Neuronal stem cell (in vitro differentiated cells): Measurements from ENCODE around the gene EPB41L2.

ENCODE experiments used
- DNase-seq: peaks from one replicate; pipeline ENCODE4 v3.0.0-alpha.2; 2013; ENCODE audit warnings: low spot score
- H2AFZ ChIP-seq: one replicate; pipeline ENCODE4 v1.6.1; 2013; ENCODE audit warnings: mild to moderate bottlenecking, low read length, inconsistent platforms
- H2AK5ac ChIP-seq: 2 replicates; pipeline ENCODE4 v1.6.1; 2013; ENCODE audit warnings: low read depth, mild to moderate bottlenecking, inconsistent platforms, low read length, moderate library complexity, mixed read lengths
- H2BK120ac ChIP-seq: 2 replicates; pipeline ENCODE4 v1.6.1; 2013; ENCODE audit warnings: low read depth, mild to moderate bottlenecking, inconsistent platforms, low read length, moderate library complexity, mixed read lengths
- H2BK12ac ChIP-seq: one replicate; pipeline ENCODE4 v1.6.1; 2013; ENCODE audit warnings: low read length, inconsistent platforms
- H2BK15ac ChIP-seq: 2 replicates; pipeline ENCODE4 v1.6.1; 2013; ENCODE audit warnings: mild to moderate bottlenecking, low read length, inconsistent platforms, mixed read lengths
- H2BK5ac ChIP-seq: one replicate; pipeline ENCODE4 v1.6.1; 2013; ENCODE audit warnings: inconsistent platforms, mild to moderate bottlenecking, low read length, moderate library complexity
- H3K14ac ChIP-seq: one replicate; pipeline ENCODE4 v1.6.1; 2013; ENCODE audit warnings: low read length, inconsistent platforms
- H3K18ac ChIP-seq: 2 replicates; pipeline ENCODE4 v1.6.1; 2013; ENCODE audit warnings: low read length, inconsistent platforms
- H3K23ac ChIP-seq: 2 replicates; pipeline ENCODE4 v1.6.1; 2013; ENCODE audit warnings: low read depth, mild to moderate bottlenecking, mixed read lengths, low read length, inconsistent platforms; ENCODE audit not compliant: poor library complexity
- H3K27ac ChIP-seq: replicated peaks from 3 replicates; pipeline ENCODE4 v1.5.1; 2013; ENCODE audit warnings: low read length, inconsistent platforms
- H3K27me3 ChIP-seq, 3 experiments: 2 replicates each; pipeline ENCODE4 v1.6.1; 2013; ENCODE audit warnings: low read length in 3 of 3, mild to moderate bottlenecking in 2 of 3, inconsistent platforms in 1 of 3, low read depth in 1 of 3, mixed read lengths in 1 of 3, moderate library complexity in 1 of 3; ENCODE audit not compliant: control insufficient read depth in 3 of 3, insufficient read depth in 3 of 3
- H3K36me3 ChIP-seq, 2 donors: replicated peaks in 1 of 2; 2 replicates each; pipeline ENCODE4 v1.6.1; 2013; ENCODE audit warnings: low read length in 2 of 2; ENCODE audit not compliant: control insufficient read depth in 2 of 2, insufficient read depth in 2 of 2
- H3K4ac ChIP-seq: 2 replicates; pipeline ENCODE4 v1.6.1; 2013; ENCODE audit warnings: inconsistent platforms, mild to moderate bottlenecking, low read length, moderate library complexity
- H3K4me1 ChIP-seq, 2 donors: 1 replicate in 1 of 2; 2 replicates in 1 of 2; pipeline ENCODE4 v1.6.1; 2013; ENCODE audit warnings: low read length in 2 of 2, low read depth in 1 of 2; ENCODE audit not compliant: control insufficient read depth in 2 of 2, insufficient read depth in 1 of 2
- H3K4me2 ChIP-seq: one replicate; pipeline ENCODE4 v1.6.1; 2013; ENCODE audit warnings: mild to moderate bottlenecking, low read length, inconsistent platforms; ENCODE audit not compliant: insufficient read depth, poor library complexity, severe bottlenecking
- H3K4me3 ChIP-seq, 2 donors: 2 replicates each; pipeline ENCODE4 v1.5.1; 2013; ENCODE audit warnings: low read length in 2 of 2, mild to moderate bottlenecking in 2 of 2, inconsistent platforms in 1 of 2, moderate library complexity in 1 of 2
- H3K79me1 ChIP-seq: one replicate; pipeline ENCODE4 v1.6.1; 2013; ENCODE audit warnings: low read depth, mild to moderate bottlenecking, inconsistent platforms, low read length, moderate library complexity
- H3K9ac ChIP-seq: one replicate; pipeline ENCODE4 v1.6.1; 2013; ENCODE audit warnings: mild to moderate bottlenecking, low read depth, low read length, inconsistent platforms; ENCODE audit not compliant: poor library complexity
- H3K9me3 ChIP-seq, 2 donors: replicated peaks in 1 of 2; 2 replicates each; pipeline versions ENCODE3 to v1.6.1; 2013; ENCODE audit warnings: low read length in 2 of 2, mild to moderate bottlenecking in 2 of 2, inconsistent platforms in 1 of 2, low read depth in 1 of 2, mixed read lengths in 1 of 2, moderate library complexity in 1 of 2; ENCODE audit not compliant: control insufficient read depth in 2 of 2, insufficient read depth in 1 of 2
- H4K8ac ChIP-seq: one replicate; pipeline ENCODE4 v1.6.1; 2013; ENCODE audit warnings: low read depth, mild to moderate bottlenecking, inconsistent platforms, low read length, moderate library complexity
- H4K91ac ChIP-seq: one replicate; pipeline ENCODE4 v1.6.1; 2013; ENCODE audit warnings: low read length, low read depth, mild to moderate bottlenecking, inconsistent platforms; ENCODE audit not compliant: poor library complexity
- WGBS, 2 donors: extraction: QIAGEN DNeasy Blood & Tissue Kit; methylation state at CpG; one replicate each; pipeline ENCODE4 v1.1.7; 2013; ENCODE audit warnings: missing lambda C conversion rate in 2 of 2, mixed read lengths in 1 of 2; ENCODE audit not compliant: insufficient read length in 2 of 2, insufficient replicate concordance in 1 of 2; ENCODE audit errors: extremely low coverage in 2 of 2; 5-methylcytosine and 5-hydroxymethylcytosine counted together

Gene EPB41L2

DNA sequence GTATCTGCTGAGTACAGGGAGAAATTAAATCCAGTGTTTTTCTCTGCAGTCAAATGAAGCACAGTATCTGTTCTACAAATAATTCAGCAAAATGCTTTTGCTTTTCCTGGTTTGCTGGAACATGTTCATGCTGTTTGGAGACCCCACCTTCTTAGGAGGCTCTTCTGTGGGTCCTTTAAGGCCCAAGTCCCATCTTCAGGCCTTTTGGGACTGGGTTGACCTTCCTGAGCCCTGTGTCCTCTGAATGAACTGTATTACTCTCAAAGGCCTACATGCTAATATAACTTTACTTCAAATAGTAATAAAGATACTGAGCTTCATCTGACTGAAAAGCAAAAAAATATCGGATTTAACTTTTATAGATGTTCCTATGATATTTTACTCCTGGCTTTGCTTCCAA, 216.5 kb downstream of the EPB41L2 start:
- Histone ChIP-seq H3K4me2 (no peak overlapping the region), H3K23ac (no peak overlapping the region)
- WGBS, 2 donors = no CpG with 5 or more reads among the region's 1 CpG

GRCh38 chr6:130843575-130844320, 219.3 kb downstream of the EPB41L2 start:
- H2BK15ac ChIP-seq = no peak overlapping the region
- H3K14ac ChIP-seq = no peak overlapping the region
- H3K36me3 ChIP-seq = peaks cover 0 to 5% of the 10 kb centered on the region in 2 donors
- no peak overlapping the region for H2AK5ac ChIP-seq
- H3K18ac ChIP-seq = no peak overlapping the region
- H3K9ac ChIP-seq = no peak overlapping the region
- no peak overlapping the region for H3K4me2 ChIP-seq
- no peak overlapping the region for H4K8ac ChIP-seq
- no peak overlapping the region for H2BK12ac ChIP-seq
- no peak overlapping the region for H2BK120ac ChIP-seq
- H3K27me3 ChIP-seq = no peaks in the 10 kb centered on the region
- no peaks in the 10 kb centered on the region for H3K9me3 ChIP-seq
- no peaks in the 10 kb centered on the region for H3K79me1 ChIP-seq
- no CpG with 5 or more reads among the region's 3 CpGs for WGBS, 2 donors
- peak; percentile 23 for DNase-seq
- no peak overlapping the region for H3K4me3 ChIP-seq
- no peak overlapping the region for H4K91ac ChIP-seq
- H3K23ac ChIP-seq = no peak overlapping the region
- no peak overlapping the region for H2AFZ ChIP-seq
- no peak overlapping the region for H3K4ac ChIP-seq
- no peak overlapping the region for H3K27ac ChIP-seq
- no peak overlapping the region for H2BK5ac ChIP-seq
- H3K4me1 ChIP-seq = peaks cover 0 to 2% of the 10 kb centered on the region in 2 donors

More for the DNA sequence above, 216.5 kb downstream of the EPB41L2 start:
- DNase-seq = no peak
- H3K4ac ChIP-seq = no peak overlapping the region
- H4K8ac ChIP-seq = no peak overlapping the region
- no peaks in the 10 kb centered on the region for H3K27me3 ChIP-seq
- no peak overlapping the region for H2BK5ac ChIP-seq
- H2BK120ac ChIP-seq = no peak overlapping the region
- no peak overlapping the region for H3K27ac ChIP-seq
- no peak overlapping the region for H2AFZ ChIP-seq
- H3K9me3 ChIP-seq = no peaks in the 10 kb centered on the region
- no peaks in the 10 kb centered on the region for H3K79me1 ChIP-seq
- H2BK15ac ChIP-seq = no peak overlapping the region
- no peak overlapping the region for H3K18ac ChIP-seq
- no peak overlapping the region for H4K91ac ChIP-seq
- H3K9ac ChIP-seq = no peak overlapping the region
- H3K36me3 ChIP-seq = no peaks in the 10 kb centered on the region
- H3K4me1 ChIP-seq = peaks cover 0 to 11% of the 10 kb centered on the region in 2 donors
- H2AK5ac ChIP-seq = no peak overlapping the region
- no peak overlapping the region for H3K14ac ChIP-seq
- H3K4me3 ChIP-seq = no peak overlapping the region
- no peak overlapping the region for H2BK12ac ChIP-seq

GRCh38 chr6:130841128-130841728, 221.8 kb downstream of the EPB41L2 start:
- H3K27ac ChIP-seq = no peak overlapping the region
- WGBS, 2 donors = no CpG with 5 or more reads among the region's 4 CpGs
- no peak overlapping the region for H2BK12ac ChIP-seq
- H2BK15ac ChIP-seq = no peak overlapping the region
- no peak for DNase-seq
- H3K23ac ChIP-seq = no peak overlapping the region
- no peak overlapping the region for H3K14ac ChIP-seq
- no peak overlapping the region for H2BK120ac ChIP-seq
- H2BK5ac ChIP-seq = no peak overlapping the region
- no peak overlapping the region for H3K18ac ChIP-seq
- no peak overlapping the region for H2AFZ ChIP-seq
- no peak overlapping the region for H4K8ac ChIP-seq
- H3K79me1 ChIP-seq = no peaks in the 10 kb centered on the region
- H3K4me1 ChIP-seq = no peaks in the 10 kb centered on the region
- no peak overlapping the region for H3K9ac ChIP-seq
- H3K4me3 ChIP-seq = no peak overlapping the region
- H4K91ac ChIP-seq = no peak overlapping the region
- H3K36me3 ChIP-seq = peaks cover 0 to 5% of the 10 kb centered on the region in 2 donors
- no peaks in the 10 kb centered on the region for H3K9me3 ChIP-seq
- H2AK5ac ChIP-seq = no peak overlapping the region
- no peaks in the 10 kb centered on the region for H3K27me3 ChIP-seq
- H3K4ac ChIP-seq = no peak overlapping the region
- no peak overlapping the region for H3K4me2 ChIP-seq

DNA sequence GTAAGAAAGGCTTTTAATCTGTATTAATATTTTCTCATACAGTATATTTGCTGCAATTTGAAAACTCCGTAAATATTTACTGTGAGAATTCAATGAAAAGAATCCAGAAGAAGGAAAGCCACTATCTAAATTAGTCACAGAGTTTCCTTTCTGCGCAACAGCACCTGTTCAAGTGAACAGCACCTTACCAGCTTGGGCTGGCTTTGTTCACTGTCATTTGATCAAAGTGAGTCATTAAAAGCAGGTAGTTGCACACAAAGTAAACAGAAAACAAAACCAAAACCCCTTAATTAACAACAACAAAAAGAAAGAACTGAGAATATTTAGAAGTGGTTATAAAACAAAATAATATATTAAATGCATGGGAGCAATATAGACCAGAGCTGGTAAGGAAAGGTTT, 223.0 kb downstream of the EPB41L2 start:
- H2BK12ac ChIP-seq = no peak overlapping the region
- no peaks in the 10 kb centered on the region for H3K79me1 ChIP-seq
- H2AFZ ChIP-seq = no peak overlapping the region
- no peak overlapping the region for H3K27ac ChIP-seq
- no peak for DNase-seq
- no peak overlapping the region for H4K8ac ChIP-seq
- H3K4me3 ChIP-seq = no peak overlapping the region
- no peak overlapping the region for H3K23ac ChIP-seq
- H3K9me3 ChIP-seq = no peaks in the 10 kb centered on the region
- H3K4me2 ChIP-seq = no peak overlapping the region
- H3K18ac ChIP-seq = no peak overlapping the region
- H3K4ac ChIP-seq = no peak overlapping the region
- H4K91ac ChIP-seq = no peak overlapping the region
- H2BK15ac ChIP-seq = no peak overlapping the region
- no peak overlapping the region for H3K14ac ChIP-seq
- H2BK5ac ChIP-seq = no peak overlapping the region
- no CpG with 5 or more reads among the region's 2 CpGs for WGBS, 2 donors
- H3K27me3 ChIP-seq = no peaks in the 10 kb centered on the region
- no peak overlapping the region for H2BK120ac ChIP-seq
- H3K4me1 ChIP-seq = no peaks in the 10 kb centered on the region
- peaks cover 0 to 5% of the 10 kb centered on the region in 2 donors for H3K36me3 ChIP-seq
- no peak overlapping the region for H2AK5ac ChIP-seq
- H3K9ac ChIP-seq = no peak overlapping the region
